HepG2 (cell line): Measurements from ENCODE around the gene EYA2. TPM values are rescaled to one million over a fixed set of nuclear protein-coding genes. Genes with fewer than 3 reads are reported as not detected.

Experiments
- ARID4A ChIP-seq: sonication (generic); formaldehyde crosslinking; IDR thresholded peaks from 2 replicates; pipeline ENCODE4 v1.5.0; 2020; ENCODE audit warnings: mild to moderate bottlenecking, missing genetic modification reagents, borderline replicate concordance
- BCL3 ChIP-seq: sonication (generic); formaldehyde crosslinking; IDR thresholded peaks from 2 replicates; pipeline ENCODE4 v1.5.1; 2020; ENCODE audit warnings: mild to moderate bottlenecking, missing genetic modification reagents, moderate library complexity
- FIP1L1 ChIP-seq: fragments of 200-400 bp; formaldehyde crosslinking; IDR thresholded peaks from 2 replicates; pipeline ENCODE4 v1.6.1; 2018; ENCODE audit warnings: low read depth, mild to moderate bottlenecking, low read length, moderate library complexity, borderline replicate concordance; ENCODE audit not compliant: insufficient read depth
- MLXIP ChIP-seq: sonication (generic); formaldehyde crosslinking; IDR thresholded peaks from 2 replicates; pipeline ENCODE4 v1.9.0; 2021; ENCODE audit warnings: missing genetic modification reagents, borderline replicate concordance
- NAIF1 ChIP-seq: sonication (generic); formaldehyde crosslinking; IDR thresholded peaks from 2 replicates; pipeline ENCODE4 v1.5.0; 2020; ENCODE audit warnings: mild to moderate bottlenecking, missing genetic modification reagents, borderline replicate concordance
- PHF5A ChIP-seq: IDR thresholded peaks from one replicate; pipeline ENCODE4 v1.6.1; 2018; ENCODE audit warnings: low read depth, missing genetic modification reagents; ENCODE audit not compliant: unreplicated experiment
- PLRG1 ChIP-seq: fragments of 450-650 bp; conservative IDR thresholded peaks from 2 replicates; pipeline ENCODE4 v1.6.1; 2016
- RBAK ChIP-seq: sonication (generic); formaldehyde crosslinking; IDR thresholded peaks from 2 replicates; pipeline ENCODE4 v1.5.1; 2020; ENCODE audit warnings: mild to moderate bottlenecking, missing genetic modification reagents
- RFXANK ChIP-seq: IDR thresholded peaks from 2 replicates; pipeline ENCODE4 v1.6.1; 2016
- SRSF1 ChIP-seq: fragments of 200-400 bp; formaldehyde crosslinking; optimal IDR thresholded peaks from 2 replicates; pipeline ENCODE3; 2017; ENCODE audit warnings: mild to moderate bottlenecking, low read depth, low read length, moderate library complexity
- TERF1 ChIP-seq: sonication (generic); formaldehyde crosslinking; IDR thresholded peaks from 2 replicates; pipeline ENCODE4 v1.8.0; 2022; ENCODE audit warnings: mild to moderate bottlenecking, missing genetic modification reagents, moderate library complexity
- ZNF138 ChIP-seq: sonication (generic); formaldehyde crosslinking; IDR thresholded peaks from 2 replicates; pipeline ENCODE4 v1.5.0; 2020; ENCODE audit warnings: mild to moderate bottlenecking, low read depth, missing genetic modification reagents
- ZSCAN22 ChIP-seq: sonication (generic); formaldehyde crosslinking; IDR thresholded peaks from 2 replicates; pipeline ENCODE4 v1.4.0; 2020; ENCODE audit warnings: mild to moderate bottlenecking, missing genetic modification reagents
- ZSCAN29 ChIP-seq: sonication (generic); formaldehyde crosslinking; conservative IDR thresholded peaks from 2 replicates; pipeline ENCODE4 v1.4.0; 2020; ENCODE audit warnings: mild to moderate bottlenecking, missing genetic modification reagents
- ZXDC ChIP-seq: sonication (generic); formaldehyde crosslinking; IDR thresholded peaks from 2 replicates; pipeline ENCODE4 v1.5.0; 2020; ENCODE audit warnings: mild to moderate bottlenecking, missing genetic modification reagents
- polyA plus RNA-seq, 8 experiments: library from polyadenylated mRNA; depleted of rRNA in 3 of 8; stranded (reverse) in 7 of 8; unstranded in 1 of 8; fragments of >200 nt; fragmentation: Illumina TruSeq in 4 of 8; extraction: Trizol in 4 of 8; gene quantifications; 2 replicates each; pipeline versions ENCODE4 v1.2.1 to v1.2.3, GENCODE V29; 2011 to 2016; ENCODE audit warnings: low read depth in 4 of 8, missing spikeins in 1 of 8, mixed read lengths in 1 of 8; ENCODE audit not compliant: insufficient read depth in 1 of 8
- total RNA-seq, 5 experiments: library from RNA; depleted of rRNA; stranded (reverse); fragments of >200 nt; fragmentation: Illumina TruSeq; extraction: Trizol; gene quantifications; 2 replicates each; pipeline ENCODE4 v1.2.3, GENCODE V29; 2016; ENCODE audit warnings: low read depth in 1 of 5

EYA2 gene
- total and polyA plus RNA-seq, 2 of the 13 experiments (the other 11 are each of a cell fraction or from before 2014, with no cell fraction given) = not detected

GRCh38 chr20:47165376-47165865, 270.8 kb downstream of the EYA2 start (continued):
- TF ChIP-seq ARID4A (CRISPR knock-in tag) (no peak; the same call in 1 of the 2 replicates), NAIF1 (CRISPR knock-in tag) (no peak), ZXDC (no peak), SRSF1 (no peak), ZSCAN22 (no peak), PHF5A (CRISPR knock-in tag) (no peak), ZNF138 (no peak), FIP1L1 (no peak), RFXANK (CRISPR knock-in tag) (no peak), PLRG1 (no peak), RBAK (CRISPR knock-in tag) (peak; percentile 63; the same call in 1 of the 2 replicates), TERF1 (CRISPR knock-in tag) (no peak), BCL3 (CRISPR knock-in tag) (no peak), MLXIP (CRISPR knock-in tag) (no peak), ZSCAN29 (CRISPR knock-in tag) (peak; percentile 69; the same call in 1 of the 2 replicates)
